SKM-1 treated with dmso at 0.1 percent for 144 hours (cell line): Measurements from ENCODE around the gene ESRRA.

Experiments
- DNase-seq: peaks from one replicate; lab custom pipeline; 2025; ENCODE audit not compliant: unreplicated experiment; lab: John Stamatoyannopoulos, UW

The ESRRA gene

GRCh38 chr11:64291262-64291751, 14.0 kb upstream of the ESRRA start, which contains the start of gene KCNK4:
Gene KCNK4 (plus strand): TSS chr11:64291302. CDS start chr11:64293019, 1,717 bp downstream.
- DNase-seq: no peak

- no peak for DNase-seq
Observed at GRCh38 chr11:64291752-64292459, 13.4 kb upstream of the ESRRA start.

- no peak for DNase-seq
Observed at GRCh38 chr11:64292460-64293254, 12.7 kb upstream of the ESRRA start.

GRCh38 chr11:64294774-64295173, 10.6 kb upstream of the ESRRA start:
- DNase-seq: no peak

GRCh38 chr11:64295760-64296159, 9.6 kb upstream of the ESRRA start:
- DNase-seq: no peak

- no peak for DNase-seq
Observed at GRCh38 chr11:64296236-64296635, 9.1 kb upstream of the ESRRA start.

GRCh38 chr11:64296830-64297698, 8.3 kb upstream of the ESRRA start:
- DNase-seq: no peak

GRCh38 chr11:64297699-64298358, 7.5 kb upstream of the ESRRA start:
- DNase-seq: no peak

GRCh38 chr11:64298966-64299846, 6.1 kb upstream of the ESRRA start:
- DNase-seq: no peak

GRCh38 chr11:64299847-64300648, 5.3 kb upstream of the ESRRA start, which contains the start of gene CATSPERZ:
Gene CATSPERZ (plus strand): TSS chr11:64300358. CDS start chr11:64300411, 53 bp downstream.
- DNase-seq: no peak

GRCh38 chr11:64303109-64304031, 2.0 kb upstream of the ESRRA start:
- no peak for DNase-seq

GRCh38 chr11:64304032-64304315, 1.4 kb upstream of the ESRRA start:
- DNase-seq: no peak

- peak; percentile 89 for DNase-seq
Observed at GRCh38 chr11:64304316-64305072, 830 bp upstream of the ESRRA start.

- peak; percentile 82 for DNase-seq
Observed at GRCh38 chr11:64305691-64306562, 603 bp downstream of the ESRRA start.

- no peak for DNase-seq
Observed at GRCh38 chr11:64306563-64306875, 1.2 kb downstream of the ESRRA start.

- DNase-seq: no peak
Observed at GRCh38 chr11:64306876-64307622, 1.7 kb downstream of the ESRRA start.
